ENCODE data around the gene VWA1. TPM values are rescaled to one million over a fixed set of nuclear protein-coding genes. Genes with fewer than 3 reads are reported as not detected.
"Not testable (repeated sequence)": the region's sequence is repeated elsewhere in the genome, so short reads cannot be mapped to it uniquely, and the experiment has no call there.

VWA1 gene
- polyA plus RNA-seq, 4 donors: 20.7 to 79.4 (median 48.5) TPM

- DNase-seq (ENCODE audit: low read depth in 4 of 4, low spot score in 3 of 4): not testable (repeated sequence)
These were observed 40.5 kb downstream of the VWA1 start for GRCh38 chr1:1476011-1476410.

GRCh38 chr1:1477206-1477605 lies 41.7 kb downstream of the VWA1 start:
- no peak for DNase-seq (ENCODE audit: low read depth in 4 of 4, low spot score in 3 of 4)

GRCh38 chr1:1479547-1480487 lies 44.3 kb downstream of the VWA1 start:
- no peak for DNase-seq (ENCODE audit: low read depth in 4 of 4, low spot score in 3 of 4)

- DNase-seq (ENCODE audit: low read depth in 4 of 4, low spot score in 3 of 4): not testable (repeated sequence)
These were observed 45.0 kb downstream of the VWA1 start for GRCh38 chr1:1480488-1480867.

- DNase-seq (ENCODE audit: low read depth in 4 of 4, low spot score in 3 of 4): not testable (repeated sequence)
These were observed 46.3 kb downstream of the VWA1 start for GRCh38 chr1:1481811-1482210.

GRCh38 chr1:1482856-1483255 lies 47.4 kb downstream of the VWA1 start:
- no peak for DNase-seq (ENCODE audit: low read depth in 4 of 4, low spot score in 3 of 4)

GRCh38 chr1:1483714-1484113 lies 48.2 kb downstream of the VWA1 start:
- DNase-seq (ENCODE audit: low read depth in 4 of 4, low spot score in 3 of 4): no peak

- DNase-seq (ENCODE audit: low read depth in 4 of 4, low spot score in 3 of 4): not testable (repeated sequence)
These were observed 49.7 kb downstream of the VWA1 start for GRCh38 chr1:1484976-1485750.

- not testable (repeated sequence) for DNase-seq (ENCODE audit: low read depth in 4 of 4, low spot score in 3 of 4)
These were observed 50.3 kb downstream of the VWA1 start for GRCh38 chr1:1485755-1486317.

- no peak for DNase-seq (ENCODE audit: low read depth in 4 of 4, low spot score in 3 of 4)
These were observed 52.2 kb downstream of the VWA1 start for GRCh38 chr1:1487701-1488100.

GRCh38 chr1:1489231-1489630 lies 53.7 kb downstream of the VWA1 start:
- DNase-seq (ENCODE audit: low read depth in 4 of 4, low spot score in 3 of 4): no peak

- no peak for DNase-seq (ENCODE audit: low read depth in 4 of 4, low spot score in 3 of 4)
These were observed 54.4 kb downstream of the VWA1 start for GRCh38 chr1:1489861-1490260.

- no peak for DNase-seq (ENCODE audit: low read depth in 4 of 4, low spot score in 3 of 4)
These were observed 55.2 kb downstream of the VWA1 start for GRCh38 chr1:1490633-1491230.

GRCh38 chr1:1491601-1492000 lies 56.1 kb downstream of the VWA1 start:
- DNase-seq (ENCODE audit: low read depth in 4 of 4, low spot score in 3 of 4): no peak

Other genes with a start within 250 kb of the VWA1 start
- gene TNFRSF18, start 229.1 kb upstream of the VWA1 start, polyA plus RNA-seq (ENCODE audit: insufficient read length in 4 of 4): under 1 TPM; 0.26 to 0.72 (median 0.51) TPM
- gene TNFRSF4, start 221.5 kb upstream of the VWA1 start, polyA plus RNA-seq (ENCODE audit: insufficient read length in 4 of 4): 1 to 10 TPM; 1.5 to 2.7 (median 1.8) TPM
- gene SDF4, start 203.7 kb upstream of the VWA1 start, polyA plus RNA-seq (ENCODE audit: insufficient read length in 4 of 4): 100 to 1,000 TPM; 120 to 139 (median 128) TPM
- gene B3GALT6, start 203.5 kb upstream of the VWA1 start, polyA plus RNA-seq (ENCODE audit: insufficient read length in 4 of 4): 10 to 100 TPM; 15.8 to 22.2 (median 20.6) TPM
- 10 to 100 TPM in 1 of 4 donors, 1 to 10 TPM in 3; 4.1 to 17.4 (median 8.5) TPM for gene C1QTNF12, start 189.0 kb upstream of the VWA1 start, polyA plus RNA-seq (ENCODE audit: insufficient read length in 4 of 4)
- gene UBE2J2, start 161.8 kb upstream of the VWA1 start, polyA plus RNA-seq (ENCODE audit: insufficient read length in 4 of 4): 10 to 100 TPM; 43.8 to 68.3 (median 49.3) TPM
- 1 to 10 TPM; 2.3 to 9.0 (median 6.5) TPM for gene SCNN1D, start 155.3 kb upstream of the VWA1 start, polyA plus RNA-seq (ENCODE audit: insufficient read length in 4 of 4)
- 10 to 100 TPM; 18.3 to 44.1 (median 34.0) TPM for gene ACAP3, start 127.8 kb upstream of the VWA1 start, polyA plus RNA-seq (ENCODE audit: insufficient read length in 4 of 4)
- gene PUSL1, start 127.1 kb upstream of the VWA1 start, polyA plus RNA-seq (ENCODE audit: insufficient read length in 4 of 4): 10 to 100 TPM in 1 of 4 donors, 1 to 10 TPM in 3; 5.5 to 12.2 (median 6.0) TPM
- gene INTS11, start 111.0 kb upstream of the VWA1 start, polyA plus RNA-seq (ENCODE audit: insufficient read length in 4 of 4): 100 to 1,000 TPM in 3 of 4 donors, 10 to 100 TPM in 1; 93.1 to 177 (median 108) TPM
- 10 to 100 TPM; 10.3 to 19.5 (median 13.2) TPM for gene CPTP, start 110.9 kb upstream of the VWA1 start, polyA plus RNA-seq (ENCODE audit: insufficient read length in 4 of 4)
- gene TAS1R3, start 104.4 kb upstream of the VWA1 start, polyA plus RNA-seq (ENCODE audit: insufficient read length in 4 of 4): under 1 TPM; 0.24 to 0.45 (median 0.37) TPM
- gene DVL1, start 86.3 kb upstream of the VWA1 start, polyA plus RNA-seq (ENCODE audit: insufficient read length in 4 of 4): 10 to 100 TPM; 25.8 to 45.4 (median 26.1) TPM
- 100 to 1,000 TPM; 133 to 208 (median 158) TPM for gene MXRA8, start 77.1 kb upstream of the VWA1 start, polyA plus RNA-seq (ENCODE audit: insufficient read length in 4 of 4)
- gene AURKAIP1, start 60.5 kb upstream of the VWA1 start, polyA plus RNA-seq (ENCODE audit: insufficient read length in 4 of 4): 10 to 100 TPM; 44.3 to 95.3 (median 56.8) TPM
- gene CCNL2, start 36.4 kb upstream of the VWA1 start, polyA plus RNA-seq (ENCODE audit: insufficient read length in 4 of 4): 100 to 1,000 TPM; 205 to 377 (median 227) TPM
- 100 to 1,000 TPM in 3 of 4 donors, 10 to 100 TPM in 1; 89.3 to 155 (median 113) TPM for gene MRPL20, start 28.4 kb upstream of the VWA1 start, polyA plus RNA-seq (ENCODE audit: insufficient read length in 4 of 4)
- 10 to 100 TPM in 1 of 4 donors, 1 to 10 TPM in 3; 1.6 to 23.4 (median 9.1) TPM for gene ANKRD65, start 14.4 kb upstream of the VWA1 start, polyA plus RNA-seq (ENCODE audit: insufficient read length in 4 of 4)
- 1 to 10 TPM in 3 of 4 donors, under 1 TPM in 1; 0.41 to 4.7 (median 1.9) TPM for gene ATAD3C, start 14.0 kb downstream of the VWA1 start, polyA plus RNA-seq (ENCODE audit: insufficient read length in 4 of 4)
- gene ATAD3B, start 36.1 kb downstream of the VWA1 start, polyA plus RNA-seq (ENCODE audit: insufficient read length in 4 of 4): 10 to 100 TPM in 3 of 4 donors, 1 to 10 TPM in 1; 8.4 to 28.1 (median 14.2) TPM
- gene ATAD3A, start 76.5 kb downstream of the VWA1 start, polyA plus RNA-seq (ENCODE audit: insufficient read length in 4 of 4): 10 to 100 TPM; 14.4 to 30.0 (median 19.2) TPM
- gene TMEM240, start 104.9 kb downstream of the VWA1 start, polyA plus RNA-seq (ENCODE audit: insufficient read length in 4 of 4): 1 to 10 TPM; 3.4 to 9.7 (median 6.3) TPM
- 10 to 100 TPM; 77.9 to 93.4 (median 87.3) TPM for gene SSU72, start 139.2 kb downstream of the VWA1 start, polyA plus RNA-seq (ENCODE audit: insufficient read length in 4 of 4)
- 1 to 10 TPM; 2.5 to 3.9 (median 3.4) TPM for gene FNDC10, start 164.4 kb downstream of the VWA1 start, polyA plus RNA-seq (ENCODE audit: insufficient read length in 4 of 4)
- gene MIB2, start 179.8 kb downstream of the VWA1 start, polyA plus RNA-seq (ENCODE audit: insufficient read length in 4 of 4): 10 to 100 TPM; 26.1 to 84.8 (median 39.5) TPM
- gene MMP23B, start 196.5 kb downstream of the VWA1 start, polyA plus RNA-seq (ENCODE audit: insufficient read length in 4 of 4): 10 to 100 TPM; 16.5 to 52.1 (median 24.5) TPM
- 10 to 100 TPM; 30.1 to 43.8 (median 39.9) TPM for gene CDK11B, start 223.3 kb downstream of the VWA1 start, polyA plus RNA-seq (ENCODE audit: insufficient read length in 4 of 4)

Data from left renal pelvis (tissue), 4 donors.